Measurements from ENCODE around the gene FAM181B.

DNA sequence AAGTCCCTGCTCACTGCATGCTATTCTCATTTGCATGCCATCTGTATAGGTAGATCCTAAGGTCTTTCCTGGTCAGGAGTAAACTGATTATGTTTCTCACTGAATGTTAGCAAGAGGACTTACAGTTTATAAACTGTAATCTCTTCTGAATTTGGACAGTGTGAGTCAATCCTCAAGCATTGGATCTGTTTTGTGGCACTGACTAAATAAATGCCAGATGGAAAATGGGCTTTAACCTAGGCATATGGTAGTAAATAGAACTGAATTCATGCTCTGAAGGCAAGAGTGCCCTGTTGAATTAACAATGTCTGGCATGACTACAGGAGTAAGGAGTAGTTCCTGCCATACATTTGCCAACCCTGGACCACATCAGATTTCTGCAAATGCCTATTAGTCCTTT lies 11.4 kb downstream of the FAM181B start:
- TF ChIP-seq GATA2 (IDR thresholded peaks at IDR 0.05; ENCODE audit: low read depth, low read length) (no peak), GATA3 (IDR thresholded peaks at IDR 0.05; ENCODE audit: low read depth, low read length) (no peak)
